Measurements from ENCODE around the gene PWWP2A. TPM values are rescaled to one million over a fixed set of nuclear protein-coding genes. Genes with fewer than 3 reads are reported as not detected.

The PWWP2A gene
- total and polyA plus RNA-seq, 2 experiments from 2014 or later: 51.5 to 81.6 TPM

DNA sequence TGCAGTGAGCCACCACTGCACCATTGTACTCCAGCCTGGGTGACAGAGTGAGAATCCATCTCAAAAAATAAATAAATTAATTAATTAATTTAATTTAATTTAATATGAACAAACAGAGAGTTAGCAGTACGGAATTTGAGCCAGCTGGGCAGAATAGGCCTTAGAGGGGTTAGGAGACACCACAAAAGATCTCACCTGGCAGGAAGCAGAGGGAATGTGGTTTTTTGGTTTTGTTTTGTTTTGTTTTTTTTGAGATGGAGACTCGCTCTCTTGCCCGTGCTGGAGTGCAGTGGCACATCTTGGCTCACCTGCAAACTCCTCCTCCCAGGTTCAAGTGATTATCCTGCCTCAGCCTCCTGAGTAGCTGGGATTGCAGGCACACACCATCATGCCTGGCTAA, 31.8 kb upstream of the PWWP2A start:
- no peak overlapping the region for H3K4me3 ChIP-seq
- peaks cover 7% of the 10 kb centered on the region for H3K4me1 ChIP-seq (ENCODE audit: insufficient read depth)
- Mint-ChIP-seq H3K4me1 (peaks cover 9% of the 10 kb centered on the region), H3K9me3 (no peaks in the 10 kb centered on the region), H3K27me3 (ENCODE audit: insufficient read depth, low read depth, poor library complexity) (peaks cover 5% of the 10 kb centered on the region), H3K27ac (no peak overlapping the region), H3K4me3 (no peak overlapping the region), H3K36me3 (ENCODE audit: low read depth) (no peaks in the 10 kb centered on the region)
- no peaks in the 10 kb centered on the region for H3F3A ChIP-seq (replicated peaks; ENCODE audit: low read depth)
- 0 out of 2 replicates have a peak overlapping the region, but pooled peaks have one; percentile 59 for H2AFZ ChIP-seq
- no peak for DNase-seq (ENCODE audit: low spot score)
- no peak for ATAC-seq
- no peaks in the 10 kb centered on the region for H4K20me1 ChIP-seq (replicated peaks; ENCODE audit: insufficient read depth)
- H3K27me3 ChIP-seq (ENCODE audit: insufficient read depth): no peaks in the 10 kb centered on the region
- no peak overlapping the region for H3K4me2 ChIP-seq
- no peaks in the 10 kb centered on the region for H3K9me2 ChIP-seq (ENCODE audit: insufficient read depth)
- H3K79me2 ChIP-seq (replicated peaks; ENCODE audit: insufficient read depth): no peaks in the 10 kb centered on the region
- H3K36me3 ChIP-seq (ENCODE audit: insufficient read depth): no peaks in the 10 kb centered on the region; the same call in 1 of the 2 replicates
- no peak overlapping the region for H3K27ac ChIP-seq (ENCODE audit: low read depth)
- TF ChIP-seq, protein P1, sequence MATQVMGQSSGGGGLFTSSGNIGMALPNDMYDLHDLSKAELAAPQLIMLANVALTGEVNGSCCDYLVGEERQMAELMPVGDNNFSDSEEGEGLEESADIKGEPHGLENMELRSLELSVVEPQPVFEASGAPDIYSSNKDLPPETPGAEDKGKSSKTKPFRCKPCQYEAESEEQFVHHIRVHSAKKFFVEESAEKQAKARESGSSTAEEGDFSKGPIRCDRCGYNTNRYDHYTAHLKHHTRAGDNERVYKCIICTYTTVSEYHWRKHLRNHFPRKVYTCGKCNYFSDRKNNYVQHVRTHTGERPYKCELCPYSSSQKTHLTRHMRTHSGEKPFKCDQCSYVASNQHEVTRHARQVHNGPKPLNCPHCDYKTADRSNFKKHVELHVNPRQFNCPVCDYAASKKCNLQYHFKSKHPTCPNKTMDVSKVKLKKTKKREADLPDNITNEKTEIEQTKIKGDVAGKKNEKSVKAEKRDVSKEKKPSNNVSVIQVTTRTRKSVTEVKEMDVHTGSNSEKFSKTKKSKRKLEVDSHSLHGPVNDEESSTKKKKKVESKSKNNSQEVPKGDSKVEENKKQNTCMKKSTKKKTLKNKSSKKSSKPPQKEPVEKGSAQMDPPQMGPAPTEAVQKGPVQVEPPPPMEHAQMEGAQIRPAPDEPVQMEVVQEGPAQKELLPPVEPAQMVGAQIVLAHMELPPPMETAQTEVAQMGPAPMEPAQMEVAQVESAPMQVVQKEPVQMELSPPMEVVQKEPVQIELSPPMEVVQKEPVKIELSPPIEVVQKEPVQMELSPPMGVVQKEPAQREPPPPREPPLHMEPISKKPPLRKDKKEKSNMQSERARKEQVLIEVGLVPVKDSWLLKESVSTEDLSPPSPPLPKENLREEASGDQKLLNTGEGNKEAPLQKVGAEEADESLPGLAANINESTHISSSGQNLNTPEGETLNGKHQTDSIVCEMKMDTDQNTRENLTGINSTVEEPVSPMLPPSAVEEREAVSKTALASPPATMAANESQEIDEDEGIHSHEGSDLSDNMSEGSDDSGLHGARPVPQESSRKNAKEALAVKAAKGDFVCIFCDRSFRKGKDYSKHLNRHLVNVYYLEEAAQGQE (IDR thresholded peaks at IDR 0.05; ENCODE audit: unreplicated experiment): no peak
- TF ChIP-seq CREB1 (CRISPR knock-in tag; IDR thresholded peaks at IDR 0.05; ENCODE audit: low read depth) (no peak), JUNB (IDR thresholded peaks at IDR 0.05; ENCODE audit: unreplicated experiment) (no peak), NANOG (IDR thresholded peaks at IDR 0.05; ENCODE audit: borderline replicate concordance) (no peak)
- TF ChIP-seq, protein P2, sequence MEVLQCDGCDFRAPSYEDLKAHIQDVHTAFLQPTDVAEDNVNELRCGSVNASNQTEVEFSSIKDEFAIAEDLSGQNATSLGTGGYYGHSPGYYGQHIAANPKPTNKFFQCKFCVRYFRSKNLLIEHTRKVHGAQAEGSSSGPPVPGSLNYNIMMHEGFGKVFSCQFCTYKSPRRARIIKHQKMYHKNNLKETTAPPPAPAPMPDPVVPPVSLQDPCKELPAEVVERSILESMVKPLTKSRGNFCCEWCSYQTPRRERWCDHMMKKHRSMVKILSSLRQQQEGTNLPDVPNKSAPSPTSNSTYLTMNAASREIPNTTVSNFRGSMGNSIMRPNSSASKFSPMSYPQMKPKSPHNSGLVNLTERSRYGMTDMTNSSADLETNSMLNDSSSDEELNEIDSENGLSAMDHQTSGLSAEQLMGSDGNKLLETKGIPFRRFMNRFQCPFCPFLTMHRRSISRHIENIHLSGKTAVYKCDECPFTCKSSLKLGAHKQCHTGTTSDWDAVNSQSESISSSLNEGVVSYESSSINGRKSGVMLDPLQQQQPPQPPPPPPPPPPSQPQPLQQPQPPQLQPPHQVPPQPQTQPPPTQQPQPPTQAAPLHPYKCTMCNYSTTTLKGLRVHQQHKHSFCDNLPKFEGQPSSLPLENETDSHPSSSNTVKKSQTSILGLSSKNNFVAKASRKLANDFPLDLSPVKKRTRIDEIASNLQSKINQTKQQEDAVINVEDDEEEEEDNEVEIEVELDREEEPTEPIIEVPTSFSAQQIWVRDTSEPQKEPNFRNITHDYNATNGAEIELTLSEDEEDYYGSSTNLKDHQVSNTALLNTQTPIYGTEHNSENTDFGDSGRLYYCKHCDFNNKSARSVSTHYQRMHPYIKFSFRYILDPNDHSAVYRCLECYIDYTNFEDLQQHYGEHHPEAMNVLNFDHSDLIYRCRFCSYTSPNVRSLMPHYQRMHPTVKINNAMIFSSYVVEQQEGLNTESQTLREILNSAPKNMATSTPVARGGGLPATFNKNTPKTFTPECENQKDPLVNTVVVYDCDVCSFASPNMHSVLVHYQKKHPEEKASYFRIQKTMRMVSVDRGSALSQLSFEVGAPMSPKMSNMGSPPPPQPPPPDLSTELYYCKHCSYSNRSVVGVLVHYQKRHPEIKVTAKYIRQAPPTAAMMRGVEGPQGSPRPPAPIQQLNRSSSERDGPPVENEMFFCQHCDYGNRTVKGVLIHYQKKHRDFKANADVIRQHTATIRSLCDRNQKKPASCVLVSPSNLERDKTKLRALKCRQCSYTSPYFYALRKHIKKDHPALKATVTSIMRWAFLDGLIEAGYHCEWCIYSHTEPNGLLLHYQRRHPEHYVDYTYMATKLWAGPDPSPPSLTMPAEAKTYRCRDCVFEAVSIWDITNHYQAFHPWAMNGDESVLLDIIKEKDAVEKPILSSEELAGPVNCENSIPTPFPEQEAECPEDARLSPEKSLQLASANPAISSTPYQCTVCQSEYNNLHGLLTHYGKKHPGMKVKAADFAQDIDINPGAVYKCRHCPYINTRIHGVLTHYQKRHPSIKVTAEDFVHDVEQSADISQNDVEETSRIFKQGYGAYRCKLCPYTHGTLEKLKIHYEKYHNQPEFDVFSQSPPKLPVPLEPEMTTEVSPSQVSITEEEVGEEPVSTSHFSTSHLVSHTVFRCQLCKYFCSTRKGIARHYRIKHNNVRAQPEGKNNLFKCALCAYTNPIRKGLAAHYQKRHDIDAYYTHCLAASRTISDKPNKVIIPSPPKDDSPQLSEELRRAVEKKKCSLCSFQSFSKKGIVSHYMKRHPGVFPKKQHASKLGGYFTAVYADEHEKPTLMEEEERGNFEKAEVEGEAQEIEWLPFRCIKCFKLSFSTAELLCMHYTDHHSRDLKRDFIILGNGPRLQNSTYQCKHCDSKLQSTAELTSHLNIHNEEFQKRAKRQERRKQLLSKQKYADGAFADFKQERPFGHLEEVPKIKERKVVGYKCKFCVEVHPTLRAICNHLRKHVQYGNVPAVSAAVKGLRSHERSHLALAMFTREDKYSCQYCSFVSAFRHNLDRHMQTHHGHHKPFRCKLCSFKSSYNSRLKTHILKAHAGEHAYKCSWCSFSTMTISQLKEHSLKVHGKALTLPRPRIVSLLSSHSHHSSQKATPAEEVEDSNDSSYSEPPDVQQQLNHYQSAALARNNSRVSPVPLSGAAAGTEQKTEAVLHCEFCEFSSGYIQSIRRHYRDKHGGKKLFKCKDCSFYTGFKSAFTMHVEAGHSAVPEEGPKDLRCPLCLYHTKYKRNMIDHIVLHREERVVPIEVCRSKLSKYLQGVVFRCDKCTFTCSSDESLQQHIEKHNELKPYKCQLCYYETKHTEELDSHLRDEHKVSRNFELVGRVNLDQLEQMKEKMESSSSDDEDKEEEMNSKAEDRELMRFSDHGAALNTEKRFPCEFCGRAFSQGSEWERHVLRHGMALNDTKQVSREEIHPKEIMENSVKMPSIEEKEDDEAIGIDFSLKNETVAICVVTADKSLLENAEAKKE (CRISPR knock-in tag; IDR thresholded peaks at IDR 0.05): no peak
- TF ChIP-seq, protein P3, sequence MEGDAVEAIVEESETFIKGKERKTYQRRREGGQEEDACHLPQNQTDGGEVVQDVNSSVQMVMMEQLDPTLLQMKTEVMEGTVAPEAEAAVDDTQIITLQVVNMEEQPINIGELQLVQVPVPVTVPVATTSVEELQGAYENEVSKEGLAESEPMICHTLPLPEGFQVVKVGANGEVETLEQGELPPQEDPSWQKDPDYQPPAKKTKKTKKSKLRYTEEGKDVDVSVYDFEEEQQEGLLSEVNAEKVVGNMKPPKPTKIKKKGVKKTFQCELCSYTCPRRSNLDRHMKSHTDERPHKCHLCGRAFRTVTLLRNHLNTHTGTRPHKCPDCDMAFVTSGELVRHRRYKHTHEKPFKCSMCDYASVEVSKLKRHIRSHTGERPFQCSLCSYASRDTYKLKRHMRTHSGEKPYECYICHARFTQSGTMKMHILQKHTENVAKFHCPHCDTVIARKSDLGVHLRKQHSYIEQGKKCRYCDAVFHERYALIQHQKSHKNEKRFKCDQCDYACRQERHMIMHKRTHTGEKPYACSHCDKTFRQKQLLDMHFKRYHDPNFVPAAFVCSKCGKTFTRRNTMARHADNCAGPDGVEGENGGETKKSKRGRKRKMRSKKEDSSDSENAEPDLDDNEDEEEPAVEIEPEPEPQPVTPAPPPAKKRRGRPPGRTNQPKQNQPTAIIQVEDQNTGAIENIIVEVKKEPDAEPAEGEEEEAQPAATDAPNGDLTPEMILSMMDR (conservative IDR thresholded peaks at IDR 0.05; ENCODE audit: low read depth in 2 of 2): no peak
